Adrenal gland (tissue), 12 donors: ENCODE data around the gene DIP2C. TPM values are rescaled to one million over a fixed set of nuclear protein-coding genes. Genes with fewer than 3 reads are reported as not detected.

Experiments used
- DNase-seq, 7 donors: peaks; one replicate each; pipeline ENCODE4 v3.0.0-alpha.2; 2019 to 2020
- H3K27ac ChIP-seq, 5 donors: fragments of 200-600 bp; sonication (generic) in 4 of 5; 1 replicate in 3 of 5; 2 replicates in 2 of 5; pipeline versions ENCODE4 v1.5.1 to v1.8.0; 2016 to 2020; ENCODE audit warnings: mild to moderate bottlenecking in 1 of 5
- H3K27me3 ChIP-seq: fragments of 200-600 bp; 2 replicates; pipeline ENCODE4 v1.8.0; 2021
- H3K36me3 ChIP-seq, 2 donors: fragments of 200-600 bp; replicated peaks in 1 of 2; 1 replicate in 1 of 2; 2 replicates in 1 of 2; pipeline versions ENCODE4 v1.5.1 to v1.8.0; 2018 to 2022
- H3K4me1 ChIP-seq, 2 donors: fragments of 200-600 bp; replicated peaks in 1 of 2; 1 replicate in 1 of 2; 2 replicates in 1 of 2; pipeline versions ENCODE4 v1.5.1 to v1.8.0; 2018 to 2021
- H3K4me3 ChIP-seq, 4 donors: fragments of 200-600 bp; sonication (generic) in 3 of 4; one replicate each; pipeline ENCODE4 v1.5.1; 2016 to 2018
- H3K9me3 ChIP-seq, 3 donors: fragments of 200-600 bp; sonication (generic) in 1 of 3; replicated peaks in 1 of 3; 1 replicate in 2 of 3; 2 replicates in 1 of 3; pipeline versions ENCODE4 v1.5.1 to v1.8.0; 2016 to 2021
- POLR2A ChIP-seq, 2 donors: fragments of 450-650 bp; IDR thresholded peaks; one replicate each; pipeline ENCODE4 v1.6.1; 2017; ENCODE audit warnings: antibody characterized with exemption in 2 of 2, mild to moderate bottlenecking in 2 of 2, moderate library complexity in 1 of 2
- WGBS, 4 donors: extraction: QIAGEN DNeasy Blood & Tissue Kit in 2 of 4; methylation state at CpG; one replicate each; pipeline versions ENCODE4 v1.1.5 to v1.1.7; 2013 to 2017; 5-methylcytosine and 5-hydroxymethylcytosine counted together
- intact Hi-C, 2 donors: fragments of 100-400 bp; cut with DNase I; formaldehyde crosslinking; loops; one replicate each; pipeline versions ENCODE4 v1.14.1 to v1.15.0; 2022 to 2023
- polyA plus RNA-seq, 3 donors: library from polyadenylated mRNA; stranded (reverse); fragments of 200-250 nt in 2 of 3; fragments of 350-450 nt in 1 of 3; fragmentation: Illumina TruSeq in 1 of 3; extraction: RNeasy Lipid Tissue Mini Kit (QIAGEN cat#74804) in 1 of 3; gene quantifications; one replicate each; pipeline ENCODE4 v1.2.3, GENCODE V29; 2013 to 2014
- total RNA-seq, 9 donors: library from RNA; depleted of rRNA in 4 of 9; stranded (reverse); fragments of >200 nt in 4 of 9; fragments of 120-200 nt in 1 of 9; fragmentation: NEBNext Ultra II Directional in 1 of 9; extraction: Animal tissue kit (Norgen Biotek cat#: 25700) in 1 of 9; gene quantifications; one replicate each; pipeline versions ENCODE4 v1.1.0 to v1.2.4, GENCODE V29; 2013 to 2023
- TF ChIP-seq, protein P1 (sequence below), 6 experiments: fragments of 450-650 bp in 4 of 6; fragments of 200-600 bp in 2 of 6; sonication (generic) in 1 of 6; IDR thresholded peaks; 1 replicate in 5 of 6; 2 replicates in 1 of 6; pipeline versions ENCODE4 v1.5.1 to v1.8.0; 2016 to 2021; ENCODE audit warnings: antibody characterized with exemption in 6 of 6, mild to moderate bottlenecking in 2 of 6, moderate library complexity in 1 of 6
- donor health status: healthy with polysubstance abuse.
- donor health status: Bipolar disorder and iron deficiency.
- donor health status: DM: yes; HTN: yes; CAD: no.
- donor health status: DM: no; HTN: no; CAD: no.
- donor health status: DM: no; HTN: no; CAD: no.
- donor health status: DM: yes; HTN: yes; CAD: no.

Gene DIP2C
- total and polyA plus RNA-seq, 12 donors = 4.8 to 23.9 (median 19.7) TPM

- TF ChIP-seq, protein P1, sequence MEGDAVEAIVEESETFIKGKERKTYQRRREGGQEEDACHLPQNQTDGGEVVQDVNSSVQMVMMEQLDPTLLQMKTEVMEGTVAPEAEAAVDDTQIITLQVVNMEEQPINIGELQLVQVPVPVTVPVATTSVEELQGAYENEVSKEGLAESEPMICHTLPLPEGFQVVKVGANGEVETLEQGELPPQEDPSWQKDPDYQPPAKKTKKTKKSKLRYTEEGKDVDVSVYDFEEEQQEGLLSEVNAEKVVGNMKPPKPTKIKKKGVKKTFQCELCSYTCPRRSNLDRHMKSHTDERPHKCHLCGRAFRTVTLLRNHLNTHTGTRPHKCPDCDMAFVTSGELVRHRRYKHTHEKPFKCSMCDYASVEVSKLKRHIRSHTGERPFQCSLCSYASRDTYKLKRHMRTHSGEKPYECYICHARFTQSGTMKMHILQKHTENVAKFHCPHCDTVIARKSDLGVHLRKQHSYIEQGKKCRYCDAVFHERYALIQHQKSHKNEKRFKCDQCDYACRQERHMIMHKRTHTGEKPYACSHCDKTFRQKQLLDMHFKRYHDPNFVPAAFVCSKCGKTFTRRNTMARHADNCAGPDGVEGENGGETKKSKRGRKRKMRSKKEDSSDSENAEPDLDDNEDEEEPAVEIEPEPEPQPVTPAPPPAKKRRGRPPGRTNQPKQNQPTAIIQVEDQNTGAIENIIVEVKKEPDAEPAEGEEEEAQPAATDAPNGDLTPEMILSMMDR (IDR thresholded peaks at IDR 0.05) = no peak
- TF ChIP-seq POLR2A (IDR thresholded peaks at IDR 0.05) = no peak
- DNase-seq = peak in 2 of 7 donors; percentile 46 to 62
- no peaks in the 10 kb centered on the region for H3K36me3 ChIP-seq
- no peak overlapping the region for H3K27ac ChIP-seq
- H3K4me3 ChIP-seq = no peak overlapping the region
- intact Hi-C loops = loop anchor here in 1 of 2 donors (10.0 kb wide), 1 partner anchor 184 kb away; the partner anchor contains the start of gene DIP2C
- H3K27me3 ChIP-seq = no peaks in the 10 kb centered on the region
- no peaks in the 10 kb centered on the region for H3K9me3 ChIP-seq
- H3K4me1 ChIP-seq = no peaks in the 10 kb centered on the region
- 51 to 56% (median 54%) methylated on average over 2 of the region's 2 CpGs for WGBS, 4 donors
These were observed 188.6 kb downstream of the DIP2C start for GRCh38 chr10:500876-501275.

DNA sequence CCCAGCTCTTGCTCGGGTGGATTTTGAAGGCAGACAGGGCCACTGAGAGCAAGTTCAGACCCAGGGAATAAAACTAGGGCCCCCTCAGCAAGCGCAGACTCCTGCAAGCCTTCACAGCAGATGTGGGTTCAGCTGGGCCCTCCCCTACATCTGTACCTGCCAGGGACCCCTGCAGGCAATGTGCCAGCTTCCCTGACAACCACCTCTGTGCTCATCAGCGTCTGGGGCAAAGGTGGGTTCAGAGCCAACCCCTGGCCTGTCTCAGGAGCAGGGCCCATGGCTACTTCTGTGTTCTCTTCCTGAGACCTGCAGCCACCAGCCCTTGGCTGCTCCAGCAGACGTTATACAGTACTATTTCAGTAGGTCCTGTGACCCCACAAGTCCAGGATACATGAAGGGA, 189.5 kb downstream of the DIP2C start:
- no peaks in the 10 kb centered on the region for H3K9me3 ChIP-seq
- peak in 2 of 7 donors; percentile 5 to 13 for DNase-seq
- no peaks in the 10 kb centered on the region for H3K36me3 ChIP-seq
- intact Hi-C loops = loop anchor here in 1 of 2 donors (10.0 kb wide), 1 partner anchor 185 kb away; the partner anchor contains the start of gene DIP2C
- no peak for TF ChIP-seq POLR2A (IDR thresholded peaks at IDR 0.05)
- TF ChIP-seq, protein P1 (IDR thresholded peaks at IDR 0.05) = no peak
- H3K4me3 ChIP-seq = no peak overlapping the region
- WGBS, 4 donors = 73 to 89% (median 81%) methylated on average over 2 to 4 of the region's 4 CpGs
- no peak overlapping the region for H3K27ac ChIP-seq
- H3K27me3 ChIP-seq = no peaks in the 10 kb centered on the region
- no peaks in the 10 kb centered on the region for H3K4me1 ChIP-seq

DNA sequence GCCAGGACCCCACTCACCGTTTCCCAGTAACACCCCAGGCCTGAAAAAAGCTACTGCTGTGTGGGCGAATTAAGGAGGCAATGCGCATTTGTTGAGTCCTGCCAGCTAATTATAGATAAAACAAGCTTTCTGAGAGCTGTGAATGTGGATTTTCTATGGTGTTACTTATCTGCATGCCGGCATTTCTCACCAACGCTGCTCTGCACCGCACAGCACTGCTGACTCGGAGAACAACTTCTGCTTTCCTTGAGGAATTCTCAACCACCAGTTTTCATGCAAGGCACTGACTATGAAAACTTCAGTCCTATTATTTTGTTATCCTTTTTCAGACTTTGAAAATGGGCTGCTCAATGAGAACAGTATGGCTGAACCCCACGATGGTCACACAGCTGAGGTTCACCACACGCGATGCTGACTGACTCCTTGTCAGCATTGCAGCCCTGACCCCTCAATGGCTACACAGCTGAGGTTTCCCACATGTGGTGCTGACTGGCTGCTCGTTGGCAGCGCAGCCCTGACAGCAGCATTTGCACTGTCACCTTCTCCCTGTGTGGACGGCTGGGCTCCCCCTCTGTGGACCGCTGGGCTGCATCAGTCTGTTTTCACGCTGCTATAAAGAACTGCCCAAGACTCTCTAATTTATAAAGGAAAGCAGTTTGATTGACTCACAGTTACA, 190.6 kb downstream of the DIP2C start:
- intact Hi-C loops = no loop called here
- Histone ChIP-seq H3K4me3 (no peak overlapping the region), H3K4me1 (no peaks in the 10 kb centered on the region), H3K9me3 (no peaks in the 10 kb centered on the region), H3K27ac (no peak overlapping the region), H3K27me3 (no peaks in the 10 kb centered on the region), H3K36me3 (no peaks in the 10 kb centered on the region)
- whole genome bisulfite sequencing, 4 donors = 84 to 91% (median 86%) methylated on average over 12 to 15 of the region's 15 CpGs
- TF ChIP-seq, protein P1 (IDR thresholded peaks at IDR 0.05) = no peak
- TF ChIP-seq POLR2A (IDR thresholded peaks at IDR 0.05) = no peak
- DNase-seq = peak in 1 of 7 donors; percentile 11

GRCh38 chr10:497898-498451, 191.5 kb downstream of the DIP2C start:
- H3K9me3 ChIP-seq = no peaks in the 10 kb centered on the region
- intact Hi-C loops = no loop called here
- peak in 2 of 7 donors; percentile 5 to 12 for DNase-seq
- no peaks in the 10 kb centered on the region for H3K4me1 ChIP-seq
- WGBS, 4 donors = 87 to 100% (median 94%) methylated on average over 4 to 6 of the region's 6 CpGs
- TF ChIP-seq POLR2A (IDR thresholded peaks at IDR 0.05) = no peak
- TF ChIP-seq, protein P1 (IDR thresholded peaks at IDR 0.05) = no peak
- H3K27me3 ChIP-seq = no peaks in the 10 kb centered on the region
- H3K4me3 ChIP-seq = no peak overlapping the region
- H3K27ac ChIP-seq = no peak overlapping the region
- no peaks in the 10 kb centered on the region for H3K36me3 ChIP-seq
